Breast epithelium (tissue), 4 donors: ENCODE data around the gene PROSER1. TPM values are rescaled to one million over a fixed set of nuclear protein-coding genes. Genes with fewer than 3 reads are reported as not detected.

Source experiments
- DNase-seq, 2 donors: peaks; one replicate each; pipeline ENCODE4 v3.0.0-alpha.2; 2019; ENCODE audit warnings: low spot score in 2 of 2
- H3K27ac ChIP-seq, 2 donors: fragments of 200-600 bp; sonication (generic) in 1 of 2; one replicate each; pipeline ENCODE4 v1.5.1; 2016 to 2019; ENCODE audit warnings: mild to moderate bottlenecking in 1 of 2
- H3K27me3 ChIP-seq, 2 donors: fragments of 200-600 bp; sonication (generic) in 1 of 2; one replicate each; pipeline versions ENCODE4 v1.5.1 to v1.6.0; 2017 to 2019; ENCODE audit warnings: control low read depth in 1 of 2, mild to moderate bottlenecking in 1 of 2
- H3K36me3 ChIP-seq: fragments of 200-600 bp; one replicate; pipeline ENCODE4 v1.5.1; 2019
- H3K4me1 ChIP-seq, 2 donors: fragments of 200-600 bp; sonication (generic); one replicate each; pipeline ENCODE4 v1.5.1; 2016 to 2019; ENCODE audit warnings: control low read depth in 1 of 2
- H3K4me3 ChIP-seq, 3 donors: fragments of 200-600 bp; sonication (generic); 1 replicate in 2 of 3; 2 replicates in 1 of 3; pipeline ENCODE4 v1.5.1; 2016 to 2019; ENCODE audit warnings: mild to moderate bottlenecking in 3 of 3, moderate library complexity in 2 of 3
- H3K9me3 ChIP-seq, 2 donors: fragments of 200-600 bp; sonication (generic) in 1 of 2; one replicate each; pipeline ENCODE4 v1.5.1; 2016 to 2019; ENCODE audit warnings: control low read depth in 1 of 2
- POLR2A ChIP-seq: fragments of 450-650 bp; IDR thresholded peaks from one replicate; pipeline ENCODE4 v1.6.1; 2016; ENCODE audit warnings: antibody characterized with exemption, mild to moderate bottlenecking, moderate library complexity
- POLR2AphosphoS5 ChIP-seq, 3 donors: sonication (generic); formaldehyde crosslinking; IDR thresholded peaks; one replicate each; pipeline ENCODE4 v1.6.1; 2017; ENCODE audit warnings: antibody characterized with exemption in 3 of 3
- intact Hi-C: fragments of 100-400 bp; cut with DNase I; formaldehyde crosslinking; loops from one replicate; pipeline ENCODE4 v1.15.1; 2023; ENCODE audit warnings: low total_unique reads
- total RNA-seq, 3 donors: library from RNA; depleted of rRNA; stranded (reverse); fragments of >200 nt; gene quantifications; one replicate each; pipeline ENCODE4 v1.1.0, GENCODE V29; 2016
- TF ChIP-seq, protein P1 (sequence below), 3 donors: fragments of 450-650 bp; IDR thresholded peaks; one replicate each; pipeline ENCODE4 v1.5.1; 2016 to 2017; ENCODE audit warnings: antibody characterized with exemption in 3 of 3, mild to moderate bottlenecking in 3 of 3, moderate library complexity in 3 of 3

PROSER1 gene
- total RNA-seq, 3 donors from 2014 or later = 16.1 to 25.5 (median 20.3) TPM

DNA sequence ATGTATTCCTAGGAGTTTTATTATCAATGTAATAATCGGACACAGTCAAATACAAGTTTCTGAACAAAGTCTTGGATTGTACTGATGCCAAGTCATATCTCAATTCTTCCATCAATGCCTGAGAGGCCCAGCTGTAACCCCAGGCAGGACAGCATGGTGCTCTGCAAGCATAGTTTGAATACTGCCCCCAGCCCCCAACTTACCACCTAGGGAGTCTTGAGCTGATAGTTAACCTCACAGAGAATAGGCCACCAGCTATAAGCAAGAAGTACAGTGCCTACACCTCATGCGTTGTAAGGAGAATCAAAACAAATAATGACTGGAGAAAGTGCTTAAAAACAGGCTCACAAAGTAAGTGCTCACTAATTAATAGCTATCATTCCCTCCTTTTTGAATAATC is 2.7 kb downstream of the PROSER1 start:
- no peaks in the 10 kb centered on the region for H3K36me3 ChIP-seq
- H3K9me3 ChIP-seq = no peaks in the 10 kb centered on the region
- DNase-seq = no peak
- peaks cover 0 to 11% of the 10 kb centered on the region in 2 donors for H3K4me1 ChIP-seq
- H3K27me3 ChIP-seq = no peaks in the 10 kb centered on the region
- TF ChIP-seq, protein P1, sequence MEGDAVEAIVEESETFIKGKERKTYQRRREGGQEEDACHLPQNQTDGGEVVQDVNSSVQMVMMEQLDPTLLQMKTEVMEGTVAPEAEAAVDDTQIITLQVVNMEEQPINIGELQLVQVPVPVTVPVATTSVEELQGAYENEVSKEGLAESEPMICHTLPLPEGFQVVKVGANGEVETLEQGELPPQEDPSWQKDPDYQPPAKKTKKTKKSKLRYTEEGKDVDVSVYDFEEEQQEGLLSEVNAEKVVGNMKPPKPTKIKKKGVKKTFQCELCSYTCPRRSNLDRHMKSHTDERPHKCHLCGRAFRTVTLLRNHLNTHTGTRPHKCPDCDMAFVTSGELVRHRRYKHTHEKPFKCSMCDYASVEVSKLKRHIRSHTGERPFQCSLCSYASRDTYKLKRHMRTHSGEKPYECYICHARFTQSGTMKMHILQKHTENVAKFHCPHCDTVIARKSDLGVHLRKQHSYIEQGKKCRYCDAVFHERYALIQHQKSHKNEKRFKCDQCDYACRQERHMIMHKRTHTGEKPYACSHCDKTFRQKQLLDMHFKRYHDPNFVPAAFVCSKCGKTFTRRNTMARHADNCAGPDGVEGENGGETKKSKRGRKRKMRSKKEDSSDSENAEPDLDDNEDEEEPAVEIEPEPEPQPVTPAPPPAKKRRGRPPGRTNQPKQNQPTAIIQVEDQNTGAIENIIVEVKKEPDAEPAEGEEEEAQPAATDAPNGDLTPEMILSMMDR (IDR thresholded peaks at IDR 0.05) = no peak
- TF ChIP-seq POLR2AphosphoS5 (IDR thresholded peaks at IDR 0.05) (no peak), POLR2A (no peak)
- no peak overlapping the region for H3K27ac ChIP-seq
- intact Hi-C loops = no loop called here
- H3K4me3 ChIP-seq = peak overlapping the region in 2 of 3 donors; percentile 89 to 90

DNA sequence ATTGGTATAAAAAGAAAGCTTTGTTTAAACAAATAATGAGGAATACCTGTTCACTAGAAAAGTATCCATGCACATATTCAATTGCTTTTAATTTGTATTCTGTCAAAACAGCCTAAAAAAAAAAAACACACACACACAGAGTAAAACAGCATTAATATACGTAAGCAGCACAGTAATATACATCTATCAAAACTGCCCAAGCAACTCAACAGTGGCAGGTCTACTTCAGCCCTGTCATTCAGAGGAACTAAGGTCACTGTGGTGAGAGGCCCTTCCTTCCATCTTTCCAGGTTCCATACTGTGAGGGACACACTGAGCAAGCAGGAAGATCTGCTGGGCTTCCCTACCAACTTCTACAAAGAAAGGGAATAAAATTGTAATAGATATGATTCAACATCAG is 3.8 kb downstream of the PROSER1 start:
- no peak overlapping the region for H3K4me3 ChIP-seq
- TF ChIP-seq, protein P1 (IDR thresholded peaks at IDR 0.05) = no peak
- TF ChIP-seq POLR2A (no peak), POLR2AphosphoS5 (IDR thresholded peaks at IDR 0.05) (no peak)
- H3K36me3 ChIP-seq = no peaks in the 10 kb centered on the region
- DNase-seq = no peak
- no peaks in the 10 kb centered on the region for H3K27me3 ChIP-seq
- H3K27ac ChIP-seq = no peak overlapping the region
- H3K9me3 ChIP-seq = no peaks in the 10 kb centered on the region
- H3K4me1 ChIP-seq = peaks cover 0 to 11% of the 10 kb centered on the region in 2 donors
- intact Hi-C loops = no loop called here

DNA sequence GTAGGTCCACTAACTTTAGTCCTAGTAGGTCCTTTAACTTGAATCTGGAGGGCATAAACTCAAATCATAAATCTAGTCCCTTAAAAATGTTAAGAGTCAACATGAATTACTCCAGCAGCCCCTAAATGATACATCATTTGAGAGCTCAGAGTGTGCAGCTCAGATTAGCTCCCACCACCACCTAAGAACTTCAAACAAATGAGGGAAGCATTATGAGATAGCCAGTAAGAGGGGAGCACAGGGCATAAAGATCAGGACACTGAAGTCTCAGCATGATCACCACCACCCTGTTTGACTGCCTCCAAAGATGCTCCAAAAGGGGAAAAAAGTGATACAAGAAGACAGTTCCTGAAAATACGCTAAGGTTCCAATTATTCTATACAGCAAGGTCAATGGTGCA is 5.7 kb downstream of the PROSER1 start:
- no peak overlapping the region for H3K4me3 ChIP-seq
- TF ChIP-seq POLR2A = no peak
- TF ChIP-seq POLR2AphosphoS5 (IDR thresholded peaks at IDR 0.05) = no peak
- TF ChIP-seq, protein P1 (IDR thresholded peaks at IDR 0.05) = no peak
- H3K27me3 ChIP-seq = no peaks in the 10 kb centered on the region
- H3K27ac ChIP-seq = no peak overlapping the region
- no peaks in the 10 kb centered on the region for H3K36me3 ChIP-seq
- no peaks in the 10 kb centered on the region for H3K9me3 ChIP-seq
- DNase-seq = no peak
- intact Hi-C loops = no loop called here
- peaks cover 0 to 11% of the 10 kb centered on the region in 2 donors for H3K4me1 ChIP-seq

DNA sequence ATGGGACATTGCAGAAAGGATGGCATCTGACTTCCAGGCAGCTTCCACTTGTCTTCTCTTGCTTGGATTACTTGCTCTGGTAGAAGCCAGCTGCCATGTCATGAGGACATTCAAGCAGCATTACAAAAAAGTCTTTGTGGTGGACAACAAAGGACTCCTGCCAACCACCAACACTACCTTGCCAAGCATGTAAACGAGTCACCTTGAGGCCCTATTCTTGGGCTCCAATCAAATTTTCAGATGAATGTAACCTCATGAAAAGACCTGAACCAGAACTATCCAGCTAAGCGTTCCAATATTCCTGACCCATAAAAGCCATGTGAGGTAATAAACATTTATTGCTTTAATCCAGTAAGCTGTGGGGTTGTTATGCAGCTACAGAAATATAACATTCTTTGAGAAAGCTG is 12.5 kb downstream of the PROSER1 start:
- Histone ChIP-seq H3K9me3 (no peaks in the 10 kb centered on the region), H3K4me3 (no peak overlapping the region), H3K27me3 (no peaks in the 10 kb centered on the region), H3K36me3 (no peaks in the 10 kb centered on the region), H3K27ac (peak overlapping the region; percentile 50 to 67), H3K4me1 (no peaks in the 10 kb centered on the region)
- TF ChIP-seq POLR2AphosphoS5 (IDR thresholded peaks at IDR 0.05) (peak in 1 of 3 donors; percentile 32), POLR2A (no peak)
- intact Hi-C loops = no loop called here
- DNase-seq = peak in 1 of 2 donors; percentile 73

DNA sequence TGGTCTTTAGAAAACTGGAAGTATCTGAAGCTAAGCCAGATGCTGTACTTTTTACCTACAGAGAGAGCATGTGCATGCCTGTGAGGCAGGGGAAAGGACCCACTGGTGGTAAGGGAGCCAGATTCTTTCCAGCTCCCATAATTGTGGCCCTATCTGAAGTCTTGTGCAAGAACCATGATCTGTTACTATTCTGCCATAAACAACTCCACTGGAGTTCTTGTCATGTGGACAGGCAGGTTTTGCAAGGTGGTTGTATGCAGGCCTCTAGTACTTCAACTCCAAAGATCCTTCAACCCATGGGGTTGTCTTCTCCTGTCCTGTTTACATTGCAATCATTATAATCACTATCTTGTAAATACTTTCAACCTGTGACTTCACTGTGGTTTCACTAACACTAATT is 14.1 kb downstream of the PROSER1 start:
- no peak for DNase-seq
- no peak for TF ChIP-seq POLR2AphosphoS5 (IDR thresholded peaks at IDR 0.05)
- TF ChIP-seq, protein P1 (IDR thresholded peaks at IDR 0.05) = no peak
- no peak for TF ChIP-seq POLR2A
- Histone ChIP-seq H3K27me3 (no peaks in the 10 kb centered on the region), H3K9me3 (no peaks in the 10 kb centered on the region), H3K4me1 (no peaks in the 10 kb centered on the region), H3K36me3 (no peaks in the 10 kb centered on the region), H3K27ac (peak overlapping the region; percentile 14 to 22), H3K4me3 (no peak overlapping the region)
- intact Hi-C loops = no loop called here

DNA sequence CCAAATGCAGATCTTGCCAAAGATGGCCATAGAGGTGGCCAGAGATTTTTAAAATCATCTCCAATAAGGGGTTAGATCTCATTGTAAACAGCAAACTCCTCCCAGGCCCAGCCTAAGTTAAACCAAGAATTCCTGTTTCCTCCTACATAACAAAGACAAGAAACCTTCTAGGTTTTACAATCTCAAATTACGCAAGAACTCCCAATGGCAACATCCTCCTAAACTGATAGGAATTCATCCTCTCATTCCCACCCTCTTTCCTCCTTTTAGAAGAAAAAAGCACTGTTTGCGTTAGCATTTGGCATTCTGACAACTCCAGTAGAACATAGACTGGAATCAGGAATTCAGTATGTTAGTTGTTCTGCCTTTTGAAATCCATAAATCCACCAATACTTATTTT is 14.6 kb downstream of the PROSER1 start:
- Histone ChIP-seq H3K27me3 (no peaks in the 10 kb centered on the region), H3K4me1 (no peaks in the 10 kb centered on the region), H3K9me3 (no peaks in the 10 kb centered on the region), H3K36me3 (no peaks in the 10 kb centered on the region), H3K27ac (peak overlapping the region; percentile 14 to 22), H3K4me3 (no peak overlapping the region)
- TF ChIP-seq, protein P1 (IDR thresholded peaks at IDR 0.05) = no peak
- no peak for TF ChIP-seq POLR2A
- no peak for TF ChIP-seq POLR2AphosphoS5 (IDR thresholded peaks at IDR 0.05)
- intact Hi-C loops = no loop called here
- DNase-seq = no peak
